GM19467 (cell line): ENCODE measurements around the gene DRC3.
A peak's percentile ranks its signal among the peaks of the same experiment; 100 is the strongest.

Experiments
- ATAC-seq: cut with Tn5 transposase; IDR thresholded peaks from one replicate; pipeline ENCODE4 v1.9.1; 2021; ENCODE audit warnings: mild to moderate bottlenecking, moderate library complexity; ENCODE audit not compliant: unreplicated experiment

DRC3 gene

GRCh38 chr17:18017958-18018357 lies 45.3 kb downstream of the DRC3 start:
- no peak for ATAC-seq

DNA sequence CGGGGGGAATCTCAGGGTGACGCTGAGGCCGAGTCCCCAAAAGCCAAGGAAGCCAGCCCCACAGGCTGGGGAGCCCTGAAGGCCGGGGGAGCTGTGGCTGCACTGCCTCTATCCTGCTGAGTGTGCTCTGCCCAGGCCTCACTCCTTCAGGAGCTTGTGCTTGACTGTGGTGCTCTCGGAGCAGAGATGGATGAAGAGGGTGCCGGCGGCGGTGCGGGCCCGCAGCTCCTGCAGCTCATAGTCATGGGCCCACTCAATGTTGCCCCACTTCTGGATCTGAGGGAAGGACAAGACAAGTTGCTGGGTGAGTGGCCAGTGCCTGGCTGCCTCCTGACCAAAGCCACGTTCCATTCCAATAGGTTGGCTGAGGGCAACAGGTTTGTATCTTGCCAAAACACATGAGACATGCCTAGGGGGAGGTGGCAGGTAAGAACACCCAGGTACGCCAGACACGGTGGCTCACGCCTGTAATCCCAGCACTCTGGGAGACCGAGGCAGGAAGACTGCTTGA lies 45.8 kb downstream of the DRC3 start:
- ATAC-seq: no peak

GRCh38 chr17:18019838-18020154 lies 47.1 kb downstream of the DRC3 start:
- ATAC-seq: no peak

GRCh38 chr17:18020971-18021370 lies 48.3 kb downstream of the DRC3 start:
- no peak for ATAC-seq

DNA sequence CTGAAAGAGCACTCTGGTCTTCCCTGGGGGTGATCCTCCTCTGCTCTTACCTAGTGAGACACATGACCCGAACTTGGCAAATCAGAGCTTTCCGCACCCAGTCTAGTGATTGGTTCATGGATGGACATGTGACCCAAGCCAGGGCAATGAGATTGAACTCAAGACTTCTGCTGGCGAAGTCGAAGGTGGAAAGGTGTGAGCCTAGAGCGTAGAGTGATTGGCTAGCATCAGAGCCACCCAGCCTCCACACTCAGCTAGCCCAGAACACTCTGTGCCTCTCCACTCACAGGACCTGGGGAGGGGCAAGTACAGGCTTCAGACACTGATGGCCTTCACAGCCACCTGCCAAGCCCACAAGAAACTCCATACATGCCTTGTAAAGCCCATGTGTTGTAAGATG lies 48.7 kb downstream of the DRC3 start:
- ATAC-seq: no peak

GRCh38 chr17:18025241-18025944 lies 52.7 kb downstream of the DRC3 start:
- peak; percentile 67 for ATAC-seq

DNA sequence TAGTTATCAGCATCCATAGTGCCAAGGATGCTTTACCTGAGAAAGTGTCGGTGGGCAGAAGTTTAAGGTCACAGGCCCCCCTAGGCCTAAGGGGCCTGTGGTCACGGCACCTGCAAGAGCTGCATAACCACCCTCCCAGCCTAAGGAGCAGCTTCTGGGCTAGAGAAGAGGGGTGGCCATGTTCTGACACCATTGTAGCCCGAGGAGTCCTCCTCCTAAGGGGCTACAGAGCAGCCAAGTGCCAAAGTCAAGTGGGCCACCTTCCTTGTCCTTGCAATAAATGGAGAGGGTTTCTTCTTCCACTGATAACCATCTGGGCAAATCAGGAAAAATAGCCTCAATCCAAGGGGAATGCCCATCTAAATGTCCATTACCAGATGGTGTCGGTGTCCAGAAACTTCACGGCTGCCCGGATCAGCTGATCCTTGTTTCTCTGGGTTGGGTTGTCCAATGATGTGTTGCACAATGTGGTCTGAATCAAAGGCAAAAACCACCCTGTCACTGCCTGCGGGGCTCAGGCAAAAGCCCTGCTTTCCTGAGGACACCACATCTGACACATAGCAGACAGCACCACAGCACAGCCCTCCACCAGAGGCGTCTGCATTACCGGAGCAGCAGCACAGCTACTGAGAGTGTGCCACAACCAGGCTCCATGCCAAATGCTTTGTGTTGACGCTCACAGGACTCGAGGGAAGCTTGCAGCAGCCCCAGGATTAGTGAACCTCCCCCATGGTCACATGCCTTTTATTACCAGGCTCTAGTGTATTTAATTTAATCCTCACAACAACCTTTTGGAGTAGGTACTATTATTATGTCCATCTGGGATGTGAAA lies 53.5 kb downstream of the DRC3 start:
- peak; percentile 21 for ATAC-seq

DNA sequence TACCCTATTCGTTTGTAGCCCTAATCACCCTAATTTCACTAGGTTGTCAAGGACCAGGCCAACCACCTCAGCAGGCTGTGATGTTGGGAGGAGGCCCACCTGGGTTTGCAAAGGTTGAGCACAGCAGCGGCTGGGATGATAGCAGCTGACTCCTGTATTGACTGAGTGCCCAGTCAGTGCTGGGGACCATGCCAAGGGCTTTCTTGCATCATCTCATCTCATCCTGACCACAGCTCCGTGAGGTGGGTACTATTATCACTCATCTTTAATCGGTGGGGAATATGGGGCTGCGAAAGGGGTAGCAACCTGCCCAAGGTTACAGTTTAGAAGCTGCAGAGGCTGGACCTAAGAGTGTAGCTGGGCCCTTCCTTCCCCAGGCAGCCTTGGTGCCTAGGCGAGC lies 54.6 kb downstream of the DRC3 start:
- no peak for ATAC-seq

DNA sequence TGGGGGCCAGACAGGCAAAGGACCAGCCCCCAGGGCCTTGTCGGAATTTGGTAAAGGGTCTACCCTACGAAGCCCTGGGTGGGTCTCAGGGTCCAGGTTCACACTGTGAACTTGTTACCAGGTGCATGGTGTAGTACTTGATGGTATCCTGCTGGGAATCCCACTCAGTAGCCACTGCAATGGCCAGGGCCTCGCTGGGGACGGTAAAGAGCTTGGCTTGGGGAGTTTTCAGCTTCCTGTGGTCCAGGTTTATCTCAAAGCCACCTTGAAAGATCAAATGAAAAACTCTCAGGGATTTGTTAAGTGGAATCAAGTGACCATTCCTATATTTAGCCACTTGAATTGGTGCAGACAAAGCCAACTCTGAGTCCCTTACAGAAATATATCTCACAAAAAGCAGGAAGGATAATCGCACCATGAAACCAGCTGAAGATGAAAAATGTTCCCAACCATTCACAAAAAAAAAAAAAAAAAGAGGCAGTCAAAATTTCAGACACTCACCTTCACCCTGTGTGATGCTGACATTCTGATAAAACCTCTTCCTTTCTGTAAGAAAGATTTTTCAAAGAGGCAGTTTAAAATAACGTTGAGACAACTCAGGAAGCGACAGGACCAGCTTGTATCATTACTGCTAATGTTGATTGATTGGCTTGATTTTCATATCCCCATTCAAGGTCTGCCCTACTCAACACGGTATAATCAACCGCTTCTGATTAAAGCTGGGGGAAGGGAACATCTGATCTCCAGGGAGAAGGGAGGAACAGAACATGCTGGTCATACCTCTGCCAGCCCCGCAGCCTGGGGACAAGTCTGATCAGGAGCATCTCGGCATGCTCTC lies 55.7 kb downstream of the DRC3 start:
- no peak for ATAC-seq

DNA sequence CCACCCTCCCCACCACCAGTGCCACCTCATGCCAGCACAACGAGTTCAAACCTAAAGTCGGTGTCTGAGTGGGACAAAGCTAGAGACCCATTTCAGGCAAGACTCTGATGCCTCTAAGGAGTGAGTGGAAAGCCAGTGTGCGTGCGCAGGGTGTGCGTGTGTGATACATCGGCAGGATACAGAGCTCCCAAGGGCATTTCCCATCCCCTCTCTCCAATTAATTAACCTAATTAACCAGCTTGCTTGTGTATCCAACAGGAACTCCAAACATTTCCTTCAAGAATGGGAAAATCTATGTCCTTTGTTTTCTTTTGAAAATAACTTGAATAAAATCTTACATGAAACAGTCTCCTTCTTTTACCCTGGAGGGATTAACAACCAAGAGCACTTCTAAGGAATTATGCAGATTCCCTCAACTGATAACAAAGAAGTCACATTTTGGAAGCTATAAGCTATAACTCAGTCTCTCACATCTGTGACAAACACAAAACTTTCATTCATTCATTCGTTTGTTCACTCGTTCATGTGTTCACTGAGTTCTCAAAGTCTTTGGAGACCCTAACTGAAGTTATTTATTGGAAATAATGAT lies 56.4 kb downstream of the DRC3 start:
- ATAC-seq: no peak

DNA sequence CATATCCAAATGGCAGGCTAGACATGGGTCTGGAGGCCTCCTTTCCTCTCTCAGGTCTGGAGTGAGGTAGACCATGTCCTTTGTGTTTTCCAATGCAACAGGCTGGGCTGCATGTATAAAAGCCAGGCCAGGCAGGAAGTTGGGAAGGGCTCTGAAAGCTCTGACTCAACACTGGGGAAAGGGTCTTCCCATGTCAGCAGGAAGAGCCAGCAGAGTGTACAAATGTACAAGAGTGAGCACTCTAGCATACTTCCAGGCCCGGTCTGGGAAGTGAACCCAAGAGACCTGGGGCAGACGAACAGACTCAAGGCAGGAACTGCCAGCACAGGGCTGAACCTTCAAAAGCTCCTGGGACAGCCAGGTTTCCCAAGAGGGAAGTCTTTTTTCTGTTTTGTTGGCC lies 59.3 kb downstream of the DRC3 start:
- ATAC-seq: no peak

- ATAC-seq: peak; percentile 47
These were observed 60.9 kb downstream of the DRC3 start for GRCh38 chr17:18033442-18034099.

GRCh38 chr17:18035704-18036103 lies 63.0 kb downstream of the DRC3 start:
- ATAC-seq: no peak

- ATAC-seq: no peak
These were observed 64.8 kb downstream of the DRC3 start for GRCh38 chr17:18037486-18037885.

- no peak for ATAC-seq
These were observed 65.6 kb downstream of the DRC3 start for GRCh38 chr17:18038149-18038850.

DNA sequence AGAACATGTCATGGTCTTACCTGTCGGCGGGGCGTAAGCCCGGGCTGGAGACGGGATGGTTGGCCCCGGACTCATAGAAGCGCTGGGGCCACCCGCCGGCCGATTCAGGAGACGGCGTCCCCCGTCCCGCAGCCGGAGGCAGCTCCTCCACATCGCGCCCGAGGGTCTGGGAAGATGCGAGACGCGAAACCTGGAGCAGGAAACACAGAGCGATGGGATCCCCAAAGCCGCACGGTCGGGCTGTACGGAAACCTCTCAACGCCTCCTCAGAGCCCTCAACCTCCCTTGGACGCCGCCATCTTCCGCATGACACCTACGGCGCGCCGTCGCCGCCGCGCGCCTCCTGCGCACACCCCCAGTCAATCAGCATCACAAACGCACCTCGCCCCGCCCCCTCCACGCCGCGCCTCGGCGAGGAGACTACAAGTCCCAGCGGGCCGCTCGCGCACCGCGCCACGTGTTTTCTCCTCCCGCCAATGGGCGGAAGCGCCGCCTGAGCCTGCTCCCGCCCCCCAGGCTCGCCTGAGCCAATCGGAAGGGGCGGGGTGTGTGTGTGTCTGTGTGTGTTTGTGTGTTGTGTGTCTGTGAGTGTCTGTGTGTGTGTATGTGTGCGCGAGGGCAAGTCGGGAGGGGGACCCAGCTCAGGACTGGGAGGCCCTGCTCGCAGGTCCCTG lies 66.3 kb downstream of the DRC3 start, which contains the start of the genes ATPAF2 and GID4:
Gene ATPAF2 (minus strand): TSS at position 308 of the 674 bp plus-strand sequence. CDS start 155 bp downstream, at position 153.
Gene GID4 (plus strand): TSS at position 548 of the 674 bp plus-strand sequence. CDS start 57 bp downstream, at position 605.
- peak; percentile 86 for ATAC-seq

GRCh38 chr17:18039535-18040260 lies 67.0 kb downstream of the DRC3 start:
- ATAC-seq: peak; percentile 26

- no peak for ATAC-seq
These were observed 67.7 kb downstream of the DRC3 start for GRCh38 chr17:18040261-18040858.
